GM12872 (cell line): Measurements from ENCODE around the gene TRPM3.

Source experiments
- CTCF ChIP-seq: IDR thresholded peaks from 3 replicates; pipeline ENCODE4 v1.5.1; 2011; ENCODE audit warnings: low read depth, mild to moderate bottlenecking, low read length, moderate library complexity; ENCODE audit not compliant: insufficient read depth

Gene TRPM3

GRCh38 chr9:70635790-70636189, 485.6 kb downstream of the TRPM3 start:
- TF ChIP-seq CTCF: no peak

DNA sequence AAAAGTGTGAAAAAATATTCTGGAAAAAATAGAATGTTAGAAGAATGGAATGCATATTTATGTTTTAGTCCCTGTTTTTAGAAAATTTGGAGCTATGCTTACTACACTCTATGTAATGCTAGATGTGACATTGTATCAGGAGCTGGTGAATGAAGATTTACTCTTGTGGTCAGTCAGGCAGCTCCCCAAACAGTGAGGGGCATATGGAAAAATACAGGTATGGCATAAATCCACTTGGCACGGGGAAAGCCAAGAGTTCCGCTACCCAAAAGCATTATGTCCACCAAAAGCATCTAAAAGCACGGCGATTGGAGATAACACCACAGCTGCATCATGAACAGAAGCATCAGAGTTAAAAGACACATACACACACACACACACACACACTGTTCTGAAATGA, 486.7 kb downstream of the TRPM3 start:
- no peak for TF ChIP-seq CTCF

GRCh38 chr9:70630971-70631370, 490.4 kb downstream of the TRPM3 start:
- no peak for TF ChIP-seq CTCF

- peak; percentile 31; the same call in 1 of the 3 replicates for TF ChIP-seq CTCF
Observed at GRCh38 chr9:70629080-70629685, 492.2 kb downstream of the TRPM3 start.

DNA sequence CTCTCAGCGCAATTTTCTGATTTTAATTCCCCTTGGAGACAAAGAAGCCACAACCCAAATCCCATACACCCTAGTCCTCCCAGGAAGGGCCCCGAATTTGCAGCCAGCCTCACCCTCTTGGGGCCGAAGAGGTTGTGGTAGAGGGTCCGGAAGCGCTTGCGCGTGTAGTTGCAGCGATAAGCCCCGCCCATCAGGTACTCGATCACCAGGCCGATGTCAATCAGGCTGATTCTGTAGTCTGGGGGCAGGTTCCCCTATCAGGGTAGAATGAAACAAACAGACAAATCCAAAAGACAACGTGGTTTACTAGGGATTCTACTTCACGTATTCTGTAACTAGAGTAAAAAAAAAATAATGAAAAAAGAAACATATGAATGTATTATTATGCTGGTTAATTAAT, 496.3 kb downstream of the TRPM3 start:
- no peak for TF ChIP-seq CTCF

GRCh38 chr9:70618784-70619183, 502.6 kb downstream of the TRPM3 start:
- no peak for TF ChIP-seq CTCF

GRCh38 chr9:70617033-70617828, 504.2 kb downstream of the TRPM3 start:
- TF ChIP-seq CTCF: no peak
